GM23338 (cell line): ENCODE data around the gene HHATL. TPM values are rescaled to one million over a fixed set of nuclear protein-coding genes. Genes with fewer than 3 reads are reported as not detected.

Experiments used
- ATAC-seq: fragments of 200-7000 bp; cut with Tn5 transposase; 3 replicates; pipeline ENCODE4 v1.9.1; 2020
- DNase-seq: peaks from one replicate; pipeline ENCODE4 v3.0.0-alpha.2; 2015; ENCODE audit warnings: low spot score
- H2AFZ ChIP-seq: fragments of 200-600 bp; sonication (generic); 2 replicates; pipeline ENCODE4 v1.8.0; 2016; ENCODE audit warnings: antibody characterized with exemption, mild to moderate bottlenecking, moderate library complexity
- H3F3A ChIP-seq: fragments of 200-600 bp; sonication (generic); replicated peaks from 2 replicates; pipeline ENCODE4 v1.8.0; 2017; ENCODE audit warnings: antibody characterized with exemption, mixed run types, low read depth
- H3K27ac ChIP-seq: fragments of 200-600 bp; sonication (generic); 2 replicates; pipeline ENCODE4 v1.6.1; 2016; ENCODE audit warnings: low read depth
- H3K27me3 ChIP-seq: fragments of 200-600 bp; sonication (generic); 2 replicates; pipeline ENCODE4 v1.8.0; 2016; ENCODE audit warnings: mild to moderate bottlenecking, mixed run types, moderate library complexity; ENCODE audit not compliant: insufficient read depth
- H3K36me3 ChIP-seq: fragments of 200-600 bp; sonication (generic); 2 replicates; pipeline ENCODE4 v1.8.0; 2016; ENCODE audit warnings: mild to moderate bottlenecking; ENCODE audit not compliant: insufficient read depth
- H3K4me1 ChIP-seq: fragments of 200-600 bp; sonication (generic); 2 replicates; pipeline ENCODE4 v1.8.0; 2016; ENCODE audit warnings: mild to moderate bottlenecking, moderate library complexity; ENCODE audit not compliant: insufficient read depth
- H3K4me2 ChIP-seq: fragments of 200-600 bp; sonication (generic); 2 replicates; pipeline ENCODE4 v1.7.1; 2017; ENCODE audit warnings: mixed run types
- H3K4me3 ChIP-seq: fragments of 200-600 bp; sonication (generic); 2 replicates; pipeline ENCODE4 v1.6.1; 2016; ENCODE audit warnings: mixed run types
- H3K79me2 ChIP-seq: fragments of 200-600 bp; sonication (generic); replicated peaks from 2 replicates; pipeline ENCODE4 v1.8.0; 2017; ENCODE audit warnings: mild to moderate bottlenecking; ENCODE audit not compliant: insufficient read depth
- H3K9me2 ChIP-seq: fragments of 200-600 bp; sonication (generic); 2 replicates; pipeline ENCODE4 v1.8.0; 2017; ENCODE audit not compliant: insufficient read depth
- H4K20me1 ChIP-seq: fragments of 200-600 bp; sonication (generic); replicated peaks from 2 replicates; pipeline ENCODE4 v1.8.0; 2017; ENCODE audit warnings: mild to moderate bottlenecking; ENCODE audit not compliant: insufficient read depth
- H3K27ac Mint-ChIP-seq: 2 replicates; pipeline ENCODE4 v1.8.0; 2020; ENCODE audit warnings: inconsistent platforms, mild to moderate bottlenecking, moderate library complexity, mixed read lengths
- H3K27me3 Mint-ChIP-seq: 3 replicates; pipeline ENCODE4 v1.8.0; 2022; ENCODE audit warnings: low read depth, mild to moderate bottlenecking, moderate library complexity, mixed read lengths, inconsistent platforms; ENCODE audit not compliant: insufficient read depth, poor library complexity
- H3K36me3 Mint-ChIP-seq: 3 replicates; pipeline ENCODE4 v1.8.0; 2021; ENCODE audit warnings: low read depth, mild to moderate bottlenecking, inconsistent platforms, moderate library complexity, mixed read lengths
- H3K4me1 Mint-ChIP-seq: 3 replicates; pipeline ENCODE4 v1.8.0; 2020; ENCODE audit warnings: mild to moderate bottlenecking, inconsistent platforms, mixed read lengths
- H3K4me3 Mint-ChIP-seq: 3 replicates; pipeline ENCODE4 v1.8.0; 2021; ENCODE audit warnings: moderate library complexity, mild to moderate bottlenecking, inconsistent platforms, mixed read lengths
- H3K9me3 Mint-ChIP-seq: 3 replicates; pipeline ENCODE4 v1.8.0; 2020; ENCODE audit warnings: moderate library complexity, mild to moderate bottlenecking, inconsistent platforms, mixed read lengths
- CREB1 ChIP-seq: fragments of 250-450 bp; sonication (Bioruptor Pico); IDR thresholded peaks from 2 replicates; pipeline ENCODE4 v1.5.0; 2020; ENCODE audit warnings: low read depth, mild to moderate bottlenecking, moderate library complexity
- EZH2 ChIP-seq: fragments of 200-600 bp; sonication (generic); IDR thresholded peaks from one replicate; pipeline ENCODE4 v1.8.0; 2017; ENCODE audit warnings: antibody characterized with exemption, mild to moderate bottlenecking, low read depth; ENCODE audit not compliant: unreplicated experiment
- EZH2phosphoT487 ChIP-seq: fragments of 200-600 bp; sonication (generic); IDR thresholded peaks from one replicate; pipeline ENCODE4 v1.8.1; 2018; ENCODE audit warnings: antibody characterized with exemption; ENCODE audit not compliant: unreplicated experiment
- JUNB ChIP-seq: IDR thresholded peaks from one replicate; pipeline ENCODE4 v1.6.1; 2016; ENCODE audit warnings: antibody characterized with exemption; ENCODE audit not compliant: unreplicated experiment
- NANOG ChIP-seq: IDR thresholded peaks from 2 replicates; pipeline ENCODE4 v1.6.1; 2016; ENCODE audit warnings: antibody characterized with exemption, borderline replicate concordance
- POLR2AphosphoS5 ChIP-seq: IDR thresholded peaks from 2 replicates; pipeline ENCODE4 v1.6.1; 2016; ENCODE audit warnings: antibody characterized with exemption, low read depth
- STAT1 ChIP-seq: IDR thresholded peaks from one replicate; pipeline ENCODE4 v1.6.1; 2016; ENCODE audit warnings: antibody characterized with exemption; ENCODE audit not compliant: unreplicated experiment
- ZNF331 ChIP-seq: fragments of 250-450 bp; sonication (Bioruptor Pico); IDR thresholded peaks from 2 replicates; pipeline ENCODE4 v1.5.0; 2020; ENCODE audit warnings: low read depth, mild to moderate bottlenecking, moderate library complexity
- polyA plus RNA-seq: library from polyadenylated mRNA; unstranded; fragments of >200 nt; fragmentation: Nextera tagmentation; extraction: Ambion mirVana; gene quantifications from 2 replicates; pipeline ENCODE4 v1.2.1, GENCODE V29; 2016
- total RNA-seq: library from RNA; depleted of rRNA; stranded (reverse); fragments of >200 nt; shearing (Covaris generic); gene quantifications from 2 replicates; pipeline ENCODE4 v1.2.3, GENCODE V29; 2014
- TF ChIP-seq, protein P1 (sequence below): fragments of 250-450 bp; sonication (Bioruptor Pico); IDR thresholded peaks from 2 replicates; pipeline ENCODE4 v1.5.0; 2020; ENCODE audit warnings: mild to moderate bottlenecking, moderate library complexity

The HHATL gene
- total and polyA plus RNA-seq, 2 experiments from 2014 or later = not detected

DNA sequence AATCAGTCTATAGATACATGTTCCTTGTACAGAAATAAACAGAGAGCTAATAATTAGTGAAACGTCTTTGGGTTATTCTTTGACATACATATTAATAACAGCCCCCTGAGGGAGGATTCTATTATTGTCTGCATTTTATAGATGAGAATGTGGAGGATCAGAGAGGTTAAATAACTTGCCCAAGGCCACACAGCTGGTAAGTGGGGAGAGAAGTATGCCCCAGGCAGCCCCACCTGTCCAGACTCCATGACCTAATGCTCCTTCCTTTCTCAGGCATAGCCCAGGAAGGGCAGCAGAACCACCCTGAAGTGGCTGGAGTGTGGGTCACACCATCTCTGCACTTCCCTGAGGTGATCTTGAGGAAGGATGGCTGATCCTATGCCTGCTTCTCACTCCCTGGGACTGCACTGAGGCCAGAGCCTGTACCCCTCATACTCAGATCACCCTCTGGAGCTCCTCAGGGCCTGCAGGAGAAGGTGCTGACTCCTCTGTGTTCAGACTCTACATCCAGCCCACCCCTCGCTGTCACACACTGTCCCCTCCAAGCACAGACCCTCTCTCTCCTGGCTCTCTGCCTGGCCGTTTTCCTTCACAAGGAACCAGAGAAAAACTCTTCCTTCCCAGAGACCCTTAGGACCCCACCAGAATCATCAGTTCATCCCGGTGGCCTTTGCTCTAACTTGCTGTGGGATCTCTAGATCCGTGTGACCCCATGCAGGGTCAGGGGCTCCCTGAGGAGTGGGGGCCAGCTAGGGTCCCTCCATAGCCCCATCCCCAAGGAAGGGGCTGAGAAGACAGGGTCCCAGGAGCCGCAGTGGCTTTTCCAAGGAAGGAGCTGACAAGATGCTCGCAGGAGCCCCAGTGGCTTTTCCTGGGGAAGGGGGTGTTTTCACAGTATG lies 4.4 kb upstream of the HHATL start (continued):
- TF ChIP-seq, protein P1, sequence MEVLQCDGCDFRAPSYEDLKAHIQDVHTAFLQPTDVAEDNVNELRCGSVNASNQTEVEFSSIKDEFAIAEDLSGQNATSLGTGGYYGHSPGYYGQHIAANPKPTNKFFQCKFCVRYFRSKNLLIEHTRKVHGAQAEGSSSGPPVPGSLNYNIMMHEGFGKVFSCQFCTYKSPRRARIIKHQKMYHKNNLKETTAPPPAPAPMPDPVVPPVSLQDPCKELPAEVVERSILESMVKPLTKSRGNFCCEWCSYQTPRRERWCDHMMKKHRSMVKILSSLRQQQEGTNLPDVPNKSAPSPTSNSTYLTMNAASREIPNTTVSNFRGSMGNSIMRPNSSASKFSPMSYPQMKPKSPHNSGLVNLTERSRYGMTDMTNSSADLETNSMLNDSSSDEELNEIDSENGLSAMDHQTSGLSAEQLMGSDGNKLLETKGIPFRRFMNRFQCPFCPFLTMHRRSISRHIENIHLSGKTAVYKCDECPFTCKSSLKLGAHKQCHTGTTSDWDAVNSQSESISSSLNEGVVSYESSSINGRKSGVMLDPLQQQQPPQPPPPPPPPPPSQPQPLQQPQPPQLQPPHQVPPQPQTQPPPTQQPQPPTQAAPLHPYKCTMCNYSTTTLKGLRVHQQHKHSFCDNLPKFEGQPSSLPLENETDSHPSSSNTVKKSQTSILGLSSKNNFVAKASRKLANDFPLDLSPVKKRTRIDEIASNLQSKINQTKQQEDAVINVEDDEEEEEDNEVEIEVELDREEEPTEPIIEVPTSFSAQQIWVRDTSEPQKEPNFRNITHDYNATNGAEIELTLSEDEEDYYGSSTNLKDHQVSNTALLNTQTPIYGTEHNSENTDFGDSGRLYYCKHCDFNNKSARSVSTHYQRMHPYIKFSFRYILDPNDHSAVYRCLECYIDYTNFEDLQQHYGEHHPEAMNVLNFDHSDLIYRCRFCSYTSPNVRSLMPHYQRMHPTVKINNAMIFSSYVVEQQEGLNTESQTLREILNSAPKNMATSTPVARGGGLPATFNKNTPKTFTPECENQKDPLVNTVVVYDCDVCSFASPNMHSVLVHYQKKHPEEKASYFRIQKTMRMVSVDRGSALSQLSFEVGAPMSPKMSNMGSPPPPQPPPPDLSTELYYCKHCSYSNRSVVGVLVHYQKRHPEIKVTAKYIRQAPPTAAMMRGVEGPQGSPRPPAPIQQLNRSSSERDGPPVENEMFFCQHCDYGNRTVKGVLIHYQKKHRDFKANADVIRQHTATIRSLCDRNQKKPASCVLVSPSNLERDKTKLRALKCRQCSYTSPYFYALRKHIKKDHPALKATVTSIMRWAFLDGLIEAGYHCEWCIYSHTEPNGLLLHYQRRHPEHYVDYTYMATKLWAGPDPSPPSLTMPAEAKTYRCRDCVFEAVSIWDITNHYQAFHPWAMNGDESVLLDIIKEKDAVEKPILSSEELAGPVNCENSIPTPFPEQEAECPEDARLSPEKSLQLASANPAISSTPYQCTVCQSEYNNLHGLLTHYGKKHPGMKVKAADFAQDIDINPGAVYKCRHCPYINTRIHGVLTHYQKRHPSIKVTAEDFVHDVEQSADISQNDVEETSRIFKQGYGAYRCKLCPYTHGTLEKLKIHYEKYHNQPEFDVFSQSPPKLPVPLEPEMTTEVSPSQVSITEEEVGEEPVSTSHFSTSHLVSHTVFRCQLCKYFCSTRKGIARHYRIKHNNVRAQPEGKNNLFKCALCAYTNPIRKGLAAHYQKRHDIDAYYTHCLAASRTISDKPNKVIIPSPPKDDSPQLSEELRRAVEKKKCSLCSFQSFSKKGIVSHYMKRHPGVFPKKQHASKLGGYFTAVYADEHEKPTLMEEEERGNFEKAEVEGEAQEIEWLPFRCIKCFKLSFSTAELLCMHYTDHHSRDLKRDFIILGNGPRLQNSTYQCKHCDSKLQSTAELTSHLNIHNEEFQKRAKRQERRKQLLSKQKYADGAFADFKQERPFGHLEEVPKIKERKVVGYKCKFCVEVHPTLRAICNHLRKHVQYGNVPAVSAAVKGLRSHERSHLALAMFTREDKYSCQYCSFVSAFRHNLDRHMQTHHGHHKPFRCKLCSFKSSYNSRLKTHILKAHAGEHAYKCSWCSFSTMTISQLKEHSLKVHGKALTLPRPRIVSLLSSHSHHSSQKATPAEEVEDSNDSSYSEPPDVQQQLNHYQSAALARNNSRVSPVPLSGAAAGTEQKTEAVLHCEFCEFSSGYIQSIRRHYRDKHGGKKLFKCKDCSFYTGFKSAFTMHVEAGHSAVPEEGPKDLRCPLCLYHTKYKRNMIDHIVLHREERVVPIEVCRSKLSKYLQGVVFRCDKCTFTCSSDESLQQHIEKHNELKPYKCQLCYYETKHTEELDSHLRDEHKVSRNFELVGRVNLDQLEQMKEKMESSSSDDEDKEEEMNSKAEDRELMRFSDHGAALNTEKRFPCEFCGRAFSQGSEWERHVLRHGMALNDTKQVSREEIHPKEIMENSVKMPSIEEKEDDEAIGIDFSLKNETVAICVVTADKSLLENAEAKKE = no peak
- TF ChIP-seq STAT1 = no peak
- no peak for TF ChIP-seq EZH2phosphoT487
- TF ChIP-seq POLR2AphosphoS5 = no peak
- no peak for TF ChIP-seq CREB1 (CRISPR knock-in tag)
- TF ChIP-seq NANOG = no peak
- no peak for TF ChIP-seq EZH2

DNA sequence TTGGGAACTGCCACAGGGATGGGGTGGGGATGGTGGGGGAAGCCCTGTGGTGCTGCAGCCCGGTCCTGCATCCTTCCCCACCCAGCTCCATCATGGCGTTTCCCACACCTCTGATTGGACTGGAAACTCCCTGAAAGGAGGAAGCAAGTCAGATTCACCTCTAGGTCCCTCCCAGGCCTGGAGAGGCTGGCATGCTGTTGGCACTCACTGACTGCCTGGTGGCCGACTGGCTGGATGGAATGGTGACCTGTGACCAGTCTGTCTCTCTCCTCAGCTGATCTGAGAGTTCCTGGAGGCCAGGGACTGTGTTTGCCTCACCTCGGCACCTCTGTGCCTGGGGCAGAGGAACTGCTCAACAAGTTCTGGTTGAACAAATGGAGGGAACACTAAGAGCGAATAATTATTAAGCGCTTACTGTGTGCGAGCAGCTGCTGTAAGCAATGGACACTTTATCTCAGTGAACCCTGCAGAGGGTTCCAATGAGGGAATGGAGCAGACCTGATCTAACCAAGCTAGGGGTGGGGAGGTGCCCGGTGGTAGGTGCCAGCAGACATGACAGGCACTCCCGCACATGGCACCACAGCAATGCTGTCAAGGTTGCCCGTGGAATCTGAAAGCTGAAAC lies 3.5 kb upstream of the HHATL start:
- no peaks in the 10 kb centered on the region for H4K20me1 ChIP-seq
- H3K4me3 ChIP-seq = no peak overlapping the region
- no peaks in the 10 kb centered on the region for H3K36me3 Mint-ChIP-seq
- H3F3A ChIP-seq = no peaks in the 10 kb centered on the region
- no peaks in the 10 kb centered on the region for H3K9me2 ChIP-seq
- H3K27ac ChIP-seq = no peak overlapping the region
- no peak overlapping the region for H2AFZ ChIP-seq
- H3K4me1 ChIP-seq = no peaks in the 10 kb centered on the region
- H3K4me3 Mint-ChIP-seq = no peak overlapping the region
- no peaks in the 10 kb centered on the region for H3K9me3 Mint-ChIP-seq
- ATAC-seq (no peak), DNase-seq (no peak)
- H3K4me2 ChIP-seq = no peak overlapping the region
- no peaks in the 10 kb centered on the region for H3K79me2 ChIP-seq
- H3K27me3 Mint-ChIP-seq = peaks cover 11% of the 10 kb centered on the region
- H3K4me1 Mint-ChIP-seq = peaks cover 7% of the 10 kb centered on the region
- H3K27me3 ChIP-seq = no peaks in the 10 kb centered on the region
- no peaks in the 10 kb centered on the region for H3K36me3 ChIP-seq
- no peak overlapping the region for H3K27ac Mint-ChIP-seq
- TF ChIP-seq EZH2phosphoT487 = no peak
- no peak for TF ChIP-seq EZH2
- TF ChIP-seq STAT1 = no peak
- no peak for TF ChIP-seq JUNB
- TF ChIP-seq ZNF331 (CRISPR knock-in tag) = no peak
- TF ChIP-seq NANOG = no peak
- TF ChIP-seq POLR2AphosphoS5 = no peak
